GM12872 (cell line): Measurements from ENCODE around the gene C4BPA.

Experiments
- TF ChIP-seq, protein P1 (sequence below): IDR thresholded peaks from 3 replicates; pipeline ENCODE4 v1.5.1; 2011; ENCODE audit warnings: low read depth, mild to moderate bottlenecking, low read length, moderate library complexity; ENCODE audit not compliant: insufficient read depth

Gene C4BPA

DNA sequence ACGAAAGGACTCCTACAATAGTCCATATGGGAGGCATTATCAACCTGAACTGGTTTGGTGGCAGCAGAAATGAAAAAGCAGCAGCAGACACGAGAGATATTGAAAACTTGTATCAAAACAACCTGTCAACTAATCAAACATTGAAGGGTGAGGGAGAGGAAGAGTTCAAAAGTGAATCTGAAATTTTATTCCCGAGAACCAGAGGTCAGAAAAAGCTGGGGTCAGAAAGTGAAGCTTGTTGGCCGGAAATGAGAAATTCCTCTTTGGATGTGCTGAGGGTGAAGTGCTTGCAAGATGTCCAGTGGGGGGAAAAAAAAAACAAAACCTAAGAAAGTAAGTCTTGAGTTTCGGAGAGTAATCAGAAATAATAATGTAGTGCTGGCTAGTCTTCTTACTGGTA, 1.9 kb upstream of the C4BPA start:
- TF ChIP-seq, protein P1, sequence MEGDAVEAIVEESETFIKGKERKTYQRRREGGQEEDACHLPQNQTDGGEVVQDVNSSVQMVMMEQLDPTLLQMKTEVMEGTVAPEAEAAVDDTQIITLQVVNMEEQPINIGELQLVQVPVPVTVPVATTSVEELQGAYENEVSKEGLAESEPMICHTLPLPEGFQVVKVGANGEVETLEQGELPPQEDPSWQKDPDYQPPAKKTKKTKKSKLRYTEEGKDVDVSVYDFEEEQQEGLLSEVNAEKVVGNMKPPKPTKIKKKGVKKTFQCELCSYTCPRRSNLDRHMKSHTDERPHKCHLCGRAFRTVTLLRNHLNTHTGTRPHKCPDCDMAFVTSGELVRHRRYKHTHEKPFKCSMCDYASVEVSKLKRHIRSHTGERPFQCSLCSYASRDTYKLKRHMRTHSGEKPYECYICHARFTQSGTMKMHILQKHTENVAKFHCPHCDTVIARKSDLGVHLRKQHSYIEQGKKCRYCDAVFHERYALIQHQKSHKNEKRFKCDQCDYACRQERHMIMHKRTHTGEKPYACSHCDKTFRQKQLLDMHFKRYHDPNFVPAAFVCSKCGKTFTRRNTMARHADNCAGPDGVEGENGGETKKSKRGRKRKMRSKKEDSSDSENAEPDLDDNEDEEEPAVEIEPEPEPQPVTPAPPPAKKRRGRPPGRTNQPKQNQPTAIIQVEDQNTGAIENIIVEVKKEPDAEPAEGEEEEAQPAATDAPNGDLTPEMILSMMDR: no peak

DNA sequence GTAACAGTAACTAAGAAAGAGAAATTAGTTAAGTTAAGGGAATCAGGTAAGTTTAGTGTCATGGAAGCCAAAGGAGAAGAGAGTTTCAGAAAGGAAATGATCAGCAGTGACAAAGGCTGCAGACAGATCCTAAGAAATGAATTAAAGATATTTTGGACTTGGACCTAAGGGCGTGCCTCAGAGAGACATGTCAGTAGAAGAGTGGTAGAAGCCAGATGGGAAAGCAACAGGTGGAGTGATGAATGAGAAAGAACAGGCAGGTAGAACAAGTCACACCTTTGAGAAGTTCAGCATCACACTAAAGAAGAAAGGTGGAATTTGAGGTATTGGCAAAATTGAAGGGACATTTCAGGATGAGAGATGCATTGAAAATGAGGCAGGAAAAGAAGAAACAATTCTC, 1.4 kb upstream of the C4BPA start:
- TF ChIP-seq, protein P1: no peak

DNA sequence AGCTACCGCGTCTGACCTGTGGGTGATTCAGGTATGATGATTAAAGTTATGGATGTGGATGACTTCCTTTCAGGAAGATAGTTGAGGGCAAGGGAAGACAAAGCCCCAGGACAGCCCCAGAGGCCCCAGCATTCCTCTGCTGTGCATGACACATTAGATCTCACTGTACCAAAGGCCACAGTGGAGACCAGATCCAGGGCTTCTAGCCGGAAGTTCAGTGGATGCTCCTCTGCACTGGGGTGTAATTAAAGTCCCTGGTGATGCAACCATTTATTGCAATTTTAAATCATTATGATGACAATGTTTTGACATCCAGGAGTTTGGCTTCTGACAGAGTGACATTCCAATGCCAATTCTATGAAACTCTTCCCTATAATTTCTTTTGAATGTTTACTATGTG, 5.0 kb downstream of the C4BPA start:
- TF ChIP-seq, protein P1: no peak

DNA sequence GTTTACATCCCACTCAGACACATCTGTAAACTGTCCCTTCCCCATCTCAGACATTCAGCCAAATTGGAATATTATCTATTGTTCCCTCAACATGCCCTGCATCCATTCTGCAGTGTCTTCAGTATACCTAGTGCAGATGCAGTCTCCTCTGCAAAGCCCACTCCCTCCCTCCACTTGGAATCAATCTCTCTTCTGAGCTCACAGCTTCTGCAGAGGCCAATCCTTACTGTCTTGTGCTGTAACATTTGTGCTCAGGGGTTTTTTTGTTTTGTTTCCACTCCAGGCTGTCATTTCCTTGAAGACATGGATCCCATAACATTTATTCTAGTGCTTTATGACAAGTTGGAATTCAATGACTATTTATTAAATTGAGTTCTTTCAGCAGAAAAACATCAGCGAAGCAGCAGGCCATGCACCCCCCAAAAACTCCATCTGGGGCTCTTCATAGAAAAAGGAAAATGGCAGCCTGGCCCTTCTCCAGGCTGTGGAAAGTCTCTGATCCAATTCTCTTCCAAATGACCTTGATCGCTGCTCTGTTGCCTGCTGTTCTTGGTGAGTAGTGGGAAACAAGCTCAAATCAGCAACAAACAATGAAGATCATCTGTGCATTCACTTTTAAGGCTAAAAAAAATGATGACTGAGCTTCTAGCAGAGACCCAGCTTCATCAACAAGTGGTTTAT, 8.7 kb downstream of the C4BPA start:
- TF ChIP-seq, protein P1: no peak

DNA sequence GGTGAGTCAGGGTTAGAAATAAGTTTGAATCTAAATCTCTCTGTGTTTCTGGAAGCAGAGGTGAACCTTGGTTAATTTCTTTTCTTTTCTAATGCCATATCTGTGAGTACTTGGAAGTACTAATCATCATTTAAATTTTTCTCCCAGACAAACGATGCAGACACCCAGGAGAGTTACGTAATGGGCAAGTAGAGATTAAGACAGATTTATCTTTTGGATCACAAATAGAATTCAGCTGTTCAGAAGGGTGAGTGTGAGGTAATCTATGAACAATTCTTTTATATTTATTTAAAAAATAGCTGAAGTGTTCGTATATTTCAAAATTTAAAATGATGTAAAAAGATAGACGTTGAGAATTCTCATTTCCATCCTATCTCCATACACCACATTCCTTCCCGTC, 11.2 kb downstream of the C4BPA start:
- TF ChIP-seq, protein P1: no peak

DNA sequence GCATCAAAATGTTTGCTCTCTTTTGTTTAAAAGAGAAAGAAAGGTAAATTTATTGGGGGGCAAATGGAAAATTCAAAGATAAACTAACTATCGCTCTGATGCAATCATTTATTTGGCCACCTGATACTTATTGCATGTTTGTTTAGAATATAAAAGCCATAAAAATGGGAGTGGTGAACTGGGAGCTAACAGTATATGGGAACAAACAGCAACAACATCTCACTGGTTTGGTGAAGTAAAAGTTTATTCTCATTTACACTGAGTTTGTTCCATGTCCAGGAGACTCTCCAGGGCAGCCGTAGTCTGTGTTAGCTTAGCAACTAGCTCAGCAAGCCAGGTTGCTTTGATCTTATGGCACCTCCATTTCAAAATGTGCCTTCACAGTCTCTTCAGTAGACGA, 20.4 kb downstream of the C4BPA start:
- TF ChIP-seq, protein P1: no peak

DNA sequence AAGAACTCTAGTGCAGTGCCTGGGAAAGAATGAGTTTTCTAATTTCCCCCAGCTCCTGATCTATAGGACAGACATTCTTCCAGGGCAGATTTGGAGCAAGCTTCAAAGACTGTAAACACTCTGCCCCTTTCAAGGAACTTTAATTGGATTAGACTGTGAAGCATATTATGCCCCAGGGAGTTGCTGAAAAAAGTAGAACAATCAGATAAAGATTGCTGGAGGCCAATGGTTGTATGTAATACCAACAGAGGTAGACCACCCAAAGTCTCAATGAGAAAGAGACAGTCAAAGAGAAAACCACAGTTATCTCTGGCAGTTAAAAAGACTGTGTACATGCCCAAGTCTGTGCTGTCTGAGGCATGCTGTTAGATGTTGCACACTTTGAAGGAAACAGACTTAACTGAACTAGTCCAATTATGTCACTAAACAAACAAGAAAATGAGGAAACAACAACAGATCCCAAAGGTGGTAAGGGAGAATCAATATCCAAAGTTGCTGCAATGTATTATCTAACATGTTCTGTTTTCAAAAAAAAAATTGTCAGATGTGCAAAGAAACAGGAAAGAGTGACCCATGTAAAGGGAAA, 24.4 kb downstream of the C4BPA start:
- TF ChIP-seq, protein P1: no peak
